GM12878 (cell line): Measurements from ENCODE around the gene NTM. TPM values are rescaled to one million over a fixed set of nuclear protein-coding genes. Genes with fewer than 3 reads are reported as not detected.
A peak's percentile ranks its signal among the peaks of the same experiment; 100 is the strongest.

ENCODE experiments used
- ATAC-seq: fragments of 200-7000 bp; cut with Tn5 transposase; 3 replicates; pipeline ENCODE4 v1.9.1; 2020; ENCODE audit warnings: mild to moderate bottlenecking, moderate library complexity
- BruUV-seq: library from RNA; stranded (reverse); fragments of 400-500 nt; replicated peaks from 2 replicates; lab custom pipeline; 2021; lab: Mats Ljungman, UMichigan
- CTCF ChIA-PET: fragments of 300-600 bp; sonication (Branson Sonifier 250); formaldehyde crosslinking; extraction: SDS; loops from one replicate; lab custom pipeline; 2021; ENCODE audit warnings: inconsistent platforms; lab: Yijun Ruan, JAX
- POLR2A ChIA-PET: fragments of 350-600 bp; formaldehyde crosslinking; extraction: SDS; loops from one replicate; lab custom pipeline; 2021; ENCODE audit warnings: inconsistent platforms; lab: Charles Lee
- RAD21 ChIA-PET: fragments of 300-600 bp; sonication (Branson Sonifier 250); formaldehyde crosslinking; loops from one replicate; lab custom pipeline; 2023; ENCODE audit warnings: antibody characterized with exemption; ENCODE audit not compliant: unreplicated experiment; lab: Charles Lee
- SMC1A ChIA-PET: fragments of 300-600 bp; sonication (Branson Sonifier 250); formaldehyde crosslinking; loops from one replicate; lab custom pipeline; 2023; ENCODE audit not compliant: unreplicated experiment, uncharacterized antibody; lab: Charles Lee
- DNase-seq: peaks from one replicate; pipeline ENCODE4 v3.0.0-alpha.2; 2011; ENCODE audit warnings: low read depth, low spot score
- FAIRE-seq: peaks from 3 replicates; lab custom pipeline; 2011; peaks lifted over from hg19 to GRCh38; lab: Jason Lieb, UNC
- H2AFZ ChIP-seq: 2 replicates; pipeline ENCODE4 v1.6.0; 2011; ENCODE audit warnings: low read depth, low read length, control low read depth; ENCODE audit not compliant: control insufficient read depth
- H3K27ac ChIP-seq: 2 replicates; pipeline ENCODE4 v1.5.1; 2011; ENCODE audit warnings: control low read depth; ENCODE audit not compliant: control insufficient read depth, insufficient read depth
- H3K27me3 ChIP-seq, 2 experiments: replicated peaks in 1 of 2; 2 replicates each; pipeline versions ENCODE4 v1.6.0 to v1.6.1; 2011; ENCODE audit warnings: low read length in 1 of 2; ENCODE audit not compliant: control insufficient read depth in 2 of 2, insufficient read depth in 2 of 2
- H3K36me3 ChIP-seq, 2 experiments: 2 replicates each; pipeline ENCODE4 v1.5.1; 2011; ENCODE audit warnings: low read length in 1 of 2; ENCODE audit not compliant: control insufficient read depth in 2 of 2, insufficient read depth in 2 of 2
- H3K4me1 ChIP-seq: 2 replicates; pipeline ENCODE4 v1.6.1; 2011; ENCODE audit warnings: mild to moderate bottlenecking, low read length, moderate library complexity, mixed read lengths; ENCODE audit not compliant: control insufficient read depth, insufficient read depth
- H3K4me2 ChIP-seq: 2 replicates; pipeline ENCODE4 v1.6.0; 2011; ENCODE audit warnings: control low read depth; ENCODE audit not compliant: control insufficient read depth, insufficient read depth
- H3K4me3 ChIP-seq: fragments of 200-600 bp; sonication (generic); 2 replicates; pipeline ENCODE4 v1.5.1; 2016
- H3K79me2 ChIP-seq: 2 replicates; pipeline ENCODE4 v1.6.0; 2011; ENCODE audit warnings: low read length; ENCODE audit not compliant: control insufficient read depth, insufficient read depth
- H3K9ac ChIP-seq: 2 replicates; pipeline ENCODE4 v1.8.0; 2011; ENCODE audit warnings: low read length, control low read depth, mixed read lengths; ENCODE audit not compliant: control insufficient read depth, insufficient read depth
- H3K9me3 ChIP-seq: replicated peaks from 3 replicates; pipeline ENCODE4 v1.5.1; 2011; ENCODE audit warnings: mild to moderate bottlenecking, low read length; ENCODE audit not compliant: control insufficient read depth, insufficient read depth
- H4K20me1 ChIP-seq: 2 replicates; pipeline ENCODE4 v1.6.0; 2011; ENCODE audit not compliant: control insufficient read depth, insufficient read depth
- BCL11A ChIP-seq: IDR thresholded peaks from 2 replicates; pipeline ENCODE4 v1.6.1; 2011; ENCODE audit warnings: low read depth, low read length
- BMI1 ChIP-seq: fragments of 450-650 bp; IDR thresholded peaks from 2 replicates; pipeline ENCODE4 v1.6.1; 2016; ENCODE audit warnings: mild to moderate bottlenecking, moderate library complexity, borderline replicate concordance
- CEBPB ChIP-seq, 2 experiments: fragments of 150-350 bp in 1 of 2; IDR thresholded peaks; 2 replicates each; pipeline ENCODE4 v1.6.1; 2012 to 2014; ENCODE audit warnings: low read depth in 2 of 2, low read length in 2 of 2, borderline replicate concordance in 1 of 2, inconsistent platforms in 1 of 2
- CHD2 ChIP-seq: IDR thresholded peaks from 2 replicates; pipeline ENCODE4 v1.6.1; 2011; ENCODE audit warnings: low read depth, low read length, improper control_type of control experiment, borderline replicate concordance
- ESRRA ChIP-seq: IDR thresholded peaks from 2 replicates; pipeline ENCODE4 v1.6.1; 2012; ENCODE audit warnings: mild to moderate bottlenecking, low read length, improper control_type of control experiment
- ETV6 ChIP-seq, 2 experiments: fragments of 450-650 bp in 1 of 2; IDR thresholded peaks in 1 of 2; conservative IDR thresholded peaks in 1 of 2; 2 replicates each; pipeline ENCODE4 v1.6.1; 2014; ENCODE audit warnings: antibody characterized with exemption in 1 of 2, borderline replicate concordance in 1 of 2, low read depth in 1 of 2, mild to moderate bottlenecking in 1 of 2, moderate library complexity in 1 of 2
- EZH2 ChIP-seq: IDR thresholded peaks from 2 replicates; pipeline ENCODE4 v1.6.1; 2012; ENCODE audit warnings: low read depth, mild to moderate bottlenecking, control low read depth, inconsistent platforms, low read length, borderline replicate concordance; ENCODE audit not compliant: control insufficient read depth
- GATAD2B ChIP-seq: fragments of 450-650 bp; conservative IDR thresholded peaks from 2 replicates; pipeline ENCODE4 v1.6.1; 2017; ENCODE audit warnings: low read depth, mild to moderate bottlenecking, moderate library complexity
- IKZF2 ChIP-seq, 2 experiments: fragments of 450-650 bp; IDR thresholded peaks; 2 replicates each; pipeline ENCODE4 v1.6.1; 2017; ENCODE audit warnings: mild to moderate bottlenecking in 2 of 2, moderate library complexity in 2 of 2
- MXI1 ChIP-seq: fragments of 150-350 bp; IDR thresholded peaks from 2 replicates; pipeline ENCODE4 v1.6.1; 2011; ENCODE audit warnings: low read depth, mild to moderate bottlenecking, inconsistent platforms, low read length, improper control_type of control experiment
- NR2C1 ChIP-seq: fragments of 450-650 bp; IDR thresholded peaks from 2 replicates; pipeline ENCODE4 v1.6.1; 2017; ENCODE audit warnings: antibody characterized with exemption, mild to moderate bottlenecking, moderate library complexity
- NRF1 ChIP-seq: conservative IDR thresholded peaks from 2 replicates; pipeline ENCODE4 v1.6.1; 2011; ENCODE audit warnings: mild to moderate bottlenecking, low read depth, low read length, improper control_type of control experiment
- POLR2AphosphoS5 ChIP-seq: IDR thresholded peaks from 2 replicates; pipeline ENCODE4 v1.6.1; 2011; ENCODE audit warnings: mild to moderate bottlenecking, low read length, inconsistent platforms
- SIX5 ChIP-seq: IDR thresholded peaks from 2 replicates; pipeline ENCODE4 v1.6.1; 2011; ENCODE audit warnings: mild to moderate bottlenecking, low read depth, low read length, moderate library complexity; ENCODE audit not compliant: severe bottlenecking
- TAF1 ChIP-seq: IDR thresholded peaks from 2 replicates; pipeline ENCODE4 v1.6.1; 2011; ENCODE audit warnings: mild to moderate bottlenecking, low read depth, low read length, borderline replicate concordance
- WGBS: methylation state at CpG from one replicate; pipeline ENCODE4 v1.1.6; 2016; ENCODE audit warnings: low lambda C conversion rate; ENCODE audit not compliant: insufficient replicate concordance, insufficient coverage; ENCODE audit errors: missing lambda C conversion rate; 5-methylcytosine and 5-hydroxymethylcytosine counted together
- in situ Hi-C: fragments of 300-500 bp; cut with MboI; formaldehyde crosslinking; loops from 9 replicates; pipeline ENCODE4 v1.14.3; 2018; ENCODE audit warnings: mixed read lengths
- intact Hi-C: fragments of 100-400 bp; cut with micrococcal nuclease; formaldehyde crosslinking; loops from one replicate; pipeline ENCODE4 v1.14.2; 2022; ENCODE audit not compliant: unreplicated experiment
- polyA plus RNA-seq, 11 experiments: library from polyadenylated mRNA; depleted of rRNA in 4 of 11; unstranded in 6 of 11; stranded (reverse) in 5 of 11; fragments of >200 nt; fragmentation: Nextera tagmentation in 4 of 11; fragmentation: Illumina TruSeq in 1 of 11; extraction: Ambion mirVana in 4 of 11; extraction: Trizol in 1 of 11; gene quantifications; 1 replicate in 1 of 11; 2 replicates in 10 of 11; pipeline versions ENCODE4 v1.2.1 to v1.2.3, GENCODE V29; 2011 to 2016; ENCODE audit warnings: inconsistent platforms in 2 of 11, missing spikeins in 2 of 11, low read depth in 1 of 11
- total RNA-seq, 4 experiments: library from RNA; depleted of rRNA in 3 of 4; stranded (reverse); fragments of >200 nt in 3 of 4; fragmentation: Illumina TruSeq in 1 of 4; extraction: Trizol in 1 of 4; gene quantifications; 2 replicates each; pipeline versions ENCODE4 v1.2.1 to v1.2.3, GENCODE V29; 2013 to 2021
- TF ChIP-seq, protein P1 (sequence below): fragments of 450-650 bp; IDR thresholded peaks from 2 replicates; pipeline ENCODE4 v1.6.1; 2017; ENCODE audit warnings: borderline replicate concordance
- TF ChIP-seq, protein P2 (sequence below): IDR thresholded peaks from 2 replicates; pipeline ENCODE4 v1.6.1; 2012; ENCODE audit warnings: low read depth, low read length, improper control_type of control experiment
- TF ChIP-seq, protein P3 (sequence below): fragments of 450-650 bp; IDR thresholded peaks from 2 replicates; pipeline ENCODE4 v1.6.1; 2017; ENCODE audit warnings: low read depth, mild to moderate bottlenecking, moderate library complexity

Gene NTM
- total and polyA plus RNA-seq, 10 of the 15 experiments (the other 5 are each of a cell fraction or from before 2014, with no cell fraction given) = not detected

DNA sequence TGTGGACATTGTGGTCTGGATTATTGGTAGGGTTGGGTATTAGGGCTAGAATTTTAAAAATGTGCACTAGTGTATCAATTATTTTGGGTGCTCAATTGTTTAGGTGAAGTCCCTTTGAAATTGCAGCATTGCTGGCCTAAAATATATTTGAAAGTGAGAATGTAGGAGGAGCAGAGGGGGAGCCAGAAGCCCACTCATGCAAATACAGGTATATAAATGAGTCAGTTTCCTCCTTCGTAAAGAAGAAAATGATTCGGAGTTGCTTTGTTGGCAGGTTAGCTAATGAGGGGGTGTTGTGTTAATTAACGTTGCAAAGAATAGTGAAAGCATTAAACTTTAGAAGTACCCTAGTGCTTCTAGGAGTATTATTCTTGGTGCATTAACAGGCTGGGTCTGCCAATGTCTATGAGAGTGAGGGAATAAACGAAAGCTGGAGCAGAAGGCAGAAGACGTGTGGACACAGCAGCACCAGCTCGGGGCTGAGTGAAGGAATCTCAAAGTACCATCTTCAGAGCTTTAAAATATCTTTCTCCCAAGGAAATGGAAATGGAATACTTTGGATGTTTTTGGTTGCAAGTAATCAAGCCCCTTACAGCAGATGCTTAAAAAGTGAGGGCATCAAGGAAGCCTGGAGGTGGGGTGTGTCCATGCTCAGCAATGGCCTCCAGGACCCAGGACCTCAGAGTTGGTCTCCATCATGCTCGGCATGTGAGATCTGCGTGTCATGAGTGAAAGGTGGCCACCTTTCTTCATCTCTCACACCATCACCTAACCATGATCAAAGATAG, 522.9 kb downstream of the NTM start:
- peak; percentile 83 for DNase-seq
- in situ Hi-C loops (no loop called here), intact Hi-C loops (loop anchor here (5.0 kb wide), 1 partner anchor 464 kb away; no protein-coding TSS in a partner anchor)
- Histone ChIP-seq H3K4me1 (peaks cover 53% of the 10 kb centered on the region), H2AFZ (peak overlapping the region; percentile 12; the same call in 1 of the 2 replicates), H3K79me2 (no peaks in the 10 kb centered on the region), H3K9ac (peak overlapping the region; percentile 30; the same call in 1 of the 2 replicates), H3K36me3 (no peaks in the 10 kb centered on the region), H4K20me1 (no peaks in the 10 kb centered on the region), H3K4me2 (peak overlapping the region; percentile 84), H3K4me3 (no peak overlapping the region), H3K9me3 (peaks cover 3% of the 10 kb centered on the region; the same call in 2 of the 3 replicates), H3K27ac (peak overlapping the region; percentile 76), H3K27me3 (no peaks in the 10 kb centered on the region)
- ChIA-PET CTCF (interaction anchor here (0.9 to 17.6 kb wide), 8 partner anchors 8 to 233 kb away, joined by 4 to 215 read pairs (median 6); no protein-coding TSS in a partner anchor), RAD21 (interaction anchor here (1.1 to 12.4 kb wide), 9 partner anchors 8 to 145 kb away, joined by 3 to 136 read pairs (median 5); no protein-coding TSS in a partner anchor), POLR2A (interaction anchor here (1.0 to 1.4 kb wide), 2 partner anchors 9 to 25 kb away, joined by 3 read pairs; no protein-coding TSS in a partner anchor), SMC1A (interaction anchor here (1.0 to 5.1 kb wide), 13 partner anchors 8 to 466 kb away, joined by 3 to 81 read pairs (median 7); no protein-coding TSS in a partner anchor)
- ATAC-seq = peak; percentile 81
- FAIRE-seq = peak; percentile 38
- no TSS peak for BruUV-seq
- 25% methylated on average over 8 of the region's 8 CpGs for WGBS
- TF ChIP-seq ETV6 (conservative IDR thresholded peaks at IDR 0.05 in 1 of 2, IDR thresholded peaks at IDR 0.05 in 1 of 2; ENCODE audit: borderline replicate concordance in 1 of 2, low read depth in 1 of 2) (peak in 1 of 2 experiments; percentile 45; a peak in 1 of 4 replicates), TAF1 (no peak), GATAD2B (peak; percentile 59; the same call in 1 of the 2 replicates), IKZF2 (IDR thresholded peaks at IDR 0.05) (peak; percentile 71 to 76; a peak in 2 of 4 replicates), MXI1 (0 out of 2 replicates have a peak, but pooled peaks have one; percentile 48), CHD2 (peak; percentile 66), BCL11A (peak; percentile 94), NRF1 (no peak), SIX5 (no peak), ESRRA (peak; percentile 37; the same call in 1 of the 2 replicates), EZH2 (no peak), NR2C1 (no peak), BMI1 (peak; percentile 80; the same call in 1 of the 2 replicates), POLR2AphosphoS5 (no peak), CEBPB (IDR thresholded peaks at IDR 0.05; ENCODE audit: borderline replicate concordance in 1 of 2, low read depth in 2 of 2, low read length in 2 of 2) (0 out of 4 replicates have a peak, but pooled peaks of 1 of the 2 experiments have one; percentile 65)
- TF ChIP-seq, protein P1, sequence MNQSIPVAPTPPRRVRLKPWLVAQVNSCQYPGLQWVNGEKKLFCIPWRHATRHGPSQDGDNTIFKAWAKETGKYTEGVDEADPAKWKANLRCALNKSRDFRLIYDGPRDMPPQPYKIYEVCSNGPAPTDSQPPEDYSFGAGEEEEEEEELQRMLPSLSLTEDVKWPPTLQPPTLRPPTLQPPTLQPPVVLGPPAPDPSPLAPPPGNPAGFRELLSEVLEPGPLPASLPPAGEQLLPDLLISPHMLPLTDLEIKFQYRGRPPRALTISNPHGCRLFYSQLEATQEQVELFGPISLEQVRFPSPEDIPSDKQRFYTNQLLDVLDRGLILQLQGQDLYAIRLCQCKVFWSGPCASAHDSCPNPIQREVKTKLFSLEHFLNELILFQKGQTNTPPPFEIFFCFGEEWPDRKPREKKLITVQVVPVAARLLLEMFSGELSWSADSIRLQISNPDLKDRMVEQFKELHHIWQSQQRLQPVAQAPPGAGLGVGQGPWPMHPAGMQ = no peak
- TF ChIP-seq, protein P2, sequence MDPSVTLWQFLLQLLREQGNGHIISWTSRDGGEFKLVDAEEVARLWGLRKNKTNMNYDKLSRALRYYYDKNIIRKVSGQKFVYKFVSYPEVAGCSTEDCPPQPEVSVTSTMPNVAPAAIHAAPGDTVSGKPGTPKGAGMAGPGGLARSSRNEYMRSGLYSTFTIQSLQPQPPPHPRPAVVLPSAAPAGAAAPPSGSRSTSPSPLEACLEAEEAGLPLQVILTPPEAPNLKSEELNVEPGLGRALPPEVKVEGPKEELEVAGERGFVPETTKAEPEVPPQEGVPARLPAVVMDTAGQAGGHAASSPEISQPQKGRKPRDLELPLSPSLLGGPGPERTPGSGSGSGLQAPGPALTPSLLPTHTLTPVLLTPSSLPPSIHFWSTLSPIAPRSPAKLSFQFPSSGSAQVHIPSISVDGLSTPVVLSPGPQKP = no peak
- TF ChIP-seq, protein P3, sequence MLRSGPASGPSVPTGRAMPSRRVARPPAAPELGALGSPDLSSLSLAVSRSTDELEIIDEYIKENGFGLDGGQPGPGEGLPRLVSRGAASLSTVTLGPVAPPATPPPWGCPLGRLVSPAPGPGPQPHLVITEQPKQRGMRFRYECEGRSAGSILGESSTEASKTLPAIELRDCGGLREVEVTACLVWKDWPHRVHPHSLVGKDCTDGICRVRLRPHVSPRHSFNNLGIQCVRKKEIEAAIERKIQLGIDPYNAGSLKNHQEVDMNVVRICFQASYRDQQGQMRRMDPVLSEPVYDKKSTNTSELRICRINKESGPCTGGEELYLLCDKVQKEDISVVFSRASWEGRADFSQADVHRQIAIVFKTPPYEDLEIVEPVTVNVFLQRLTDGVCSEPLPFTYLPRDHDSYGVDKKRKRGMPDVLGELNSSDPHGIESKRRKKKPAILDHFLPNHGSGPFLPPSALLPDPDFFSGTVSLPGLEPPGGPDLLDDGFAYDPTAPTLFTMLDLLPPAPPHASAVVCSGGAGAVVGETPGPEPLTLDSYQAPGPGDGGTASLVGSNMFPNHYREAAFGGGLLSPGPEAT = peak; percentile 89
